ENCODE data around the gene CPNE7. TPM values are rescaled to one million over a fixed set of nuclear protein-coding genes. Genes with fewer than 3 reads are reported as not detected.

Gene CPNE7
- total RNA-seq, 1 donor from 2014 or later, result 21.1 TPM

GRCh38 chr16:89552913-89553312 lies 22.6 kb upstream of the CPNE7 start:
- H3K27me3 ChIP-seq, result no peaks in the 10 kb centered on the region
- Mint-ChIP-seq H3K27me3 (ENCODE audit: insufficient read depth, low read depth) (peaks cover 11% of the 10 kb centered on the region), H3K4me1 (peaks cover 7% of the 10 kb centered on the region), H3K27ac (no peak overlapping the region), H3K36me3 (peaks cover 25% of the 10 kb centered on the region), H3K4me3 (no peak overlapping the region), H3K9me3 (no peaks in the 10 kb centered on the region)
- H3K27ac ChIP-seq, result no peak overlapping the region
- peaks cover 17% of the 10 kb centered on the region for H3F3A ChIP-seq (ENCODE audit: low read depth)
- no peaks in the 10 kb centered on the region for H3K36me3 ChIP-seq
- no peak overlapping the region for H3K4me3 ChIP-seq
- H3K4me2 ChIP-seq, result no peak overlapping the region
- H4K20me1 ChIP-seq (ENCODE audit: low read depth), result no peaks in the 10 kb centered on the region
- no peak overlapping the region for H3K9ac ChIP-seq
- H3K9me3 ChIP-seq (ENCODE audit: low read depth), result no peaks in the 10 kb centered on the region
- no peak for TF ChIP-seq EZH2 (IDR thresholded peaks at IDR 0.05)
- no peak for TF ChIP-seq CTCF (IDR thresholded peaks at IDR 0.05)
- TF ChIP-seq EZH2phosphoT487 (IDR thresholded peaks at IDR 0.05), result no peak
- no peak overlapping the region for H2AFZ ChIP-seq (replicated peaks)
- DNase-seq (ENCODE audit: low spot score), result no peak
- H3K79me2 ChIP-seq (ENCODE audit: low read depth), result no peaks in the 10 kb centered on the region
- H3K4me1 ChIP-seq, result no peaks in the 10 kb centered on the region

GRCh38 chr16:89553733-89554132 lies 21.8 kb upstream of the CPNE7 start:
- no peak overlapping the region for H3K9ac ChIP-seq
- no peaks in the 10 kb centered on the region for H3K79me2 ChIP-seq (ENCODE audit: low read depth)
- H4K20me1 ChIP-seq (ENCODE audit: low read depth), result no peaks in the 10 kb centered on the region
- no peak overlapping the region for H3K27ac ChIP-seq
- TF ChIP-seq EZH2phosphoT487 (IDR thresholded peaks at IDR 0.05), result no peak
- TF ChIP-seq EZH2 (IDR thresholded peaks at IDR 0.05), result no peak
- TF ChIP-seq CTCF (IDR thresholded peaks at IDR 0.05), result no peak
- DNase-seq (ENCODE audit: low spot score), result no peak
- H3K4me1 ChIP-seq, result no peaks in the 10 kb centered on the region
- H3F3A ChIP-seq (ENCODE audit: low read depth), result peaks cover 20% of the 10 kb centered on the region
- Mint-ChIP-seq H3K27ac (no peak overlapping the region), H3K4me3 (no peak overlapping the region), H3K36me3 (peaks cover 23% of the 10 kb centered on the region), H3K9me3 (no peaks in the 10 kb centered on the region), H3K27me3 (ENCODE audit: insufficient read depth, low read depth) (peaks cover 6% of the 10 kb centered on the region), H3K4me1 (peaks cover 7% of the 10 kb centered on the region)
- H3K4me2 ChIP-seq, result no peak overlapping the region
- no peaks in the 10 kb centered on the region for H3K36me3 ChIP-seq
- no peak overlapping the region for H3K4me3 ChIP-seq
- H2AFZ ChIP-seq (replicated peaks), result no peak overlapping the region
- H3K9me3 ChIP-seq (ENCODE audit: low read depth), result no peaks in the 10 kb centered on the region
- H3K27me3 ChIP-seq, result no peaks in the 10 kb centered on the region

GRCh38 chr16:89554343-89554742 lies 21.2 kb upstream of the CPNE7 start:
- no peak overlapping the region for H3K9ac ChIP-seq
- H3K27me3 ChIP-seq, result no peaks in the 10 kb centered on the region
- TF ChIP-seq EZH2phosphoT487 (IDR thresholded peaks at IDR 0.05), result no peak
- TF ChIP-seq EZH2 (IDR thresholded peaks at IDR 0.05), result no peak
- TF ChIP-seq CTCF (IDR thresholded peaks at IDR 0.05), result no peak
- H3K4me2 ChIP-seq, result no peak overlapping the region
- Mint-ChIP-seq H3K36me3 (peaks cover 21% of the 10 kb centered on the region), H3K27me3 (ENCODE audit: insufficient read depth, low read depth) (peaks cover 6% of the 10 kb centered on the region), H3K27ac (no peak overlapping the region), H3K4me1 (peaks cover 7% of the 10 kb centered on the region), H3K9me3 (no peaks in the 10 kb centered on the region), H3K4me3 (no peak overlapping the region)
- no peaks in the 10 kb centered on the region for H3K4me1 ChIP-seq
- no peaks in the 10 kb centered on the region for H3K36me3 ChIP-seq
- H3K4me3 ChIP-seq, result no peak overlapping the region
- no peaks in the 10 kb centered on the region for H3K9me3 ChIP-seq (ENCODE audit: low read depth)
- DNase-seq (ENCODE audit: low spot score), result no peak
- H3K27ac ChIP-seq, result no peak overlapping the region
- H4K20me1 ChIP-seq (ENCODE audit: low read depth), result no peaks in the 10 kb centered on the region
- peaks cover 1% of the 10 kb centered on the region for H3K79me2 ChIP-seq (ENCODE audit: low read depth)
- peaks cover 20% of the 10 kb centered on the region for H3F3A ChIP-seq (ENCODE audit: low read depth)
- no peak overlapping the region for H2AFZ ChIP-seq (replicated peaks)
